Esophagus muscularis mucosa (tissue), 4 donors: ENCODE measurements around the gene CAPZA1. TPM values are rescaled to one million over a fixed set of nuclear protein-coding genes. Genes with fewer than 3 reads are reported as not detected.

Source experiments
- DNase-seq: peaks from one replicate; pipeline ENCODE4 v3.0.0-alpha.2; 2017; ENCODE audit errors: extremely low spot score
- H3K27ac ChIP-seq, 4 donors: fragments of 200-600 bp; sonication (generic); replicated peaks in 1 of 4; 1 replicate in 3 of 4; 2 replicates in 1 of 4; pipeline ENCODE4 v1.5.1; 2016 to 2019; ENCODE audit warnings: mild to moderate bottlenecking in 1 of 4
- H3K27me3 ChIP-seq, 4 donors: fragments of 200-600 bp; sonication (generic); one replicate each; pipeline versions ENCODE4 v1.5.1 to v1.6.0; 2016 to 2019
- H3K36me3 ChIP-seq, 4 donors: fragments of 200-600 bp; sonication (generic); one replicate each; pipeline ENCODE4 v1.5.1; 2016 to 2019
- H3K4me1 ChIP-seq, 4 donors: fragments of 200-600 bp; sonication (generic); one replicate each; pipeline ENCODE4 v1.5.1; 2016 to 2019
- H3K4me3 ChIP-seq, 4 donors: fragments of 200-600 bp; sonication (generic); 1 replicate in 2 of 4; 2 replicates in 2 of 4; pipeline ENCODE4 v1.5.1; 2016 to 2019; ENCODE audit warnings: mild to moderate bottlenecking in 4 of 4, moderate library complexity in 1 of 4
- H3K9me3 ChIP-seq, 4 donors: fragments of 200-600 bp; sonication (generic); 1 replicate in 3 of 4; 2 replicates in 1 of 4; pipeline ENCODE4 v1.5.1; 2016 to 2019
- EP300 ChIP-seq: sonication (generic); formaldehyde crosslinking; IDR thresholded peaks from one replicate; pipeline ENCODE4 v1.6.1; 2017; ENCODE audit warnings: antibody characterized with exemption
- POLR2A ChIP-seq: fragments of 450-650 bp; IDR thresholded peaks from one replicate; pipeline ENCODE4 v1.6.1; 2017; ENCODE audit warnings: antibody characterized with exemption, moderate library complexity, mild to moderate bottlenecking, low read depth
- POLR2AphosphoS5 ChIP-seq, 2 donors: sonication (generic); formaldehyde crosslinking; IDR thresholded peaks; one replicate each; pipeline ENCODE4 v1.6.1; 2017; ENCODE audit warnings: antibody characterized with exemption in 2 of 2
- WGBS: methylation state at CpG from one replicate; pipeline ENCODE4 v1.1.5; 2018; 5-methylcytosine and 5-hydroxymethylcytosine counted together
- intact Hi-C: fragments of 100-400 bp; cut with DNase I; formaldehyde crosslinking; loops from one replicate; pipeline ENCODE4 v1.15.1; 2023
- total RNA-seq, 4 donors: library from RNA; depleted of rRNA; stranded (reverse); fragments of >200 nt; gene quantifications; one replicate each; pipeline versions ENCODE4 v1.1.0 to v1.2.1, GENCODE V29; 2016
- TF ChIP-seq, protein P1 (sequence below), 3 experiments: fragments of 200-600 bp in 2 of 3; fragments of 450-650 bp in 1 of 3; sonication (generic) in 2 of 3; IDR thresholded peaks; one replicate each; pipeline ENCODE4 v1.5.1; 2017 to 2019; ENCODE audit warnings: antibody characterized with exemption in 3 of 3, mild to moderate bottlenecking in 2 of 3, moderate library complexity in 1 of 3

Gene CAPZA1
- total RNA-seq, 4 donors from 2014 or later = 61.9 to 77.5 (median 69.1) TPM

DNA sequence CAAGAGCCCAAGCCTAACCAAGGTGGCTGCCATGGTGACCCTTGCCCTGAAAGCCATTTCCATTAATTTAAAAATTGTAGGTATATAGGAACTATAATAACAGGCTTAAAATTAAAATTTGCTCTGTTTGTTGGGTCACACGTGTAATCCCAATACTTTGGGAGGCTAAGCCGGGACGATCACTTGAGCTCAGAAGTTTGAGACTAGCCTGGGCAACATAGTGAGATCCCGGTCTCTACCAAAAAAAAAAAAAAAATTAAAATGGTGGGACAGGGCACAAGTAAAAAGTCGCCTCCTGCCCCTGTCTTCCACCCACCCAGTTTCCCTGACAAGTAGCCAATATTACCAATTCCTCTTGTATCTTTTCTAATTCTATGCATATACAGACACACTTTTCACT is 6.6 kb downstream of the CAPZA1 start:
- Histone ChIP-seq H3K9me3 (no peaks in the 10 kb centered on the region), H3K27ac (no peak overlapping the region), H3K36me3 (peaks cover 0 to under 1% (median 0%) of the 10 kb centered on the region in 4 donors), H3K4me1 (peaks cover 52 to 86% (median 78%) of the 10 kb centered on the region in 4 donors), H3K27me3 (no peaks in the 10 kb centered on the region), H3K4me3 (no peak overlapping the region)
- intact Hi-C loops = loop anchor here (5.0 to 10.0 kb wide), 2 partner anchors 41 to 231 kb away; partner anchors contain the start of gene CTTNBP2NL
- WGBS = 92% methylated on average over 5 of the region's 5 CpGs
- DNase-seq = no peak
- TF ChIP-seq POLR2A = no peak
- TF ChIP-seq EP300 = no peak
- TF ChIP-seq POLR2AphosphoS5 (IDR thresholded peaks at IDR 0.05) = no peak
- TF ChIP-seq, protein P1, sequence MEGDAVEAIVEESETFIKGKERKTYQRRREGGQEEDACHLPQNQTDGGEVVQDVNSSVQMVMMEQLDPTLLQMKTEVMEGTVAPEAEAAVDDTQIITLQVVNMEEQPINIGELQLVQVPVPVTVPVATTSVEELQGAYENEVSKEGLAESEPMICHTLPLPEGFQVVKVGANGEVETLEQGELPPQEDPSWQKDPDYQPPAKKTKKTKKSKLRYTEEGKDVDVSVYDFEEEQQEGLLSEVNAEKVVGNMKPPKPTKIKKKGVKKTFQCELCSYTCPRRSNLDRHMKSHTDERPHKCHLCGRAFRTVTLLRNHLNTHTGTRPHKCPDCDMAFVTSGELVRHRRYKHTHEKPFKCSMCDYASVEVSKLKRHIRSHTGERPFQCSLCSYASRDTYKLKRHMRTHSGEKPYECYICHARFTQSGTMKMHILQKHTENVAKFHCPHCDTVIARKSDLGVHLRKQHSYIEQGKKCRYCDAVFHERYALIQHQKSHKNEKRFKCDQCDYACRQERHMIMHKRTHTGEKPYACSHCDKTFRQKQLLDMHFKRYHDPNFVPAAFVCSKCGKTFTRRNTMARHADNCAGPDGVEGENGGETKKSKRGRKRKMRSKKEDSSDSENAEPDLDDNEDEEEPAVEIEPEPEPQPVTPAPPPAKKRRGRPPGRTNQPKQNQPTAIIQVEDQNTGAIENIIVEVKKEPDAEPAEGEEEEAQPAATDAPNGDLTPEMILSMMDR (IDR thresholded peaks at IDR 0.05) = no peak

DNA sequence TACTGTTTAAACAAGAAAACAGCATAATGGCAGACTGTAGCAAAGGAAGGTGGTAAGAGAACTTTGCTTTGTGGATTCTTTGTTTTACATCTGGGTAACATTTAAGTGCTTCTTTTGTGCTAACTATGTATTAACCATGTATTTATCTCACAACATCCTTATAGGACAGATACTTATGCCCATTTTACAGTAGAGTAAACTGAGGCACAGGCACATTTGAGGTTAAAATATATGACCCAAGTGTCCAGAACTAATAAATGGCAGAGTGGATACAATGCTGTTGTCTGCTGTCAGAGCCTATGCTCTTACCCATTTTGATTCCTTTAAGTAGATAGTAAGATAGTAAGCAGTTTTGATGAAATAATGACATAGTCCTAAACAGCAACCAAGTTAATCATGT is 7.3 kb downstream of the CAPZA1 start:
- no peak for DNase-seq
- H3K27ac ChIP-seq = no peak overlapping the region
- no peaks in the 10 kb centered on the region for H3K9me3 ChIP-seq
- H3K27me3 ChIP-seq = no peaks in the 10 kb centered on the region
- H3K4me3 ChIP-seq = no peak overlapping the region
- peaks cover 0 to 6% (median under 1%) of the 10 kb centered on the region in 4 donors for H3K36me3 ChIP-seq
- TF ChIP-seq POLR2A (no peak), POLR2AphosphoS5 (IDR thresholded peaks at IDR 0.05) (no peak)
- TF ChIP-seq, protein P1 (IDR thresholded peaks at IDR 0.05) = no peak
- H3K4me1 ChIP-seq = peaks cover 46 to 86% (median 72%) of the 10 kb centered on the region in 4 donors
- intact Hi-C loops = loop anchor here (5.0 to 10.0 kb wide), 2 partner anchors 40 to 232 kb away; partner anchors contain the start of gene CTTNBP2NL

DNA sequence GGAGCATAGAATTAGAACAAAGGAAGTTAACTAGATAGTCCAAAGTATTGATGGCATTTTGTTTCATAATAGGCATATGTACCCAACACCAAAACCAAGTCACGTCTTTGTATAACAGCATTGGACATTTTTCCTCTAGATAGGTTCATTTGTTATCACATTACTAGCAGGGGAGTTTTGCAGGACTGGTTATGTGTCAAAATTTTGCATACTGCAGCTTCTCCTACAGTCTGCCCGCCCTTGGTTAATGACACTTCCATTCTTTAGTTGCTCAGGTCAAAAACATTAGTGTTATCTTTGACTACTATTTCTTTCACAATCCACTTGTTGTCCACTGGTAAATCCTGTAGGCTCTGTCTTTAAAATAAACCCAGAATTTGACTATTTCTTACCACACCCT is 8.9 kb downstream of the CAPZA1 start:
- 90% methylated on average over 2 of the region's 2 CpGs for WGBS
- intact Hi-C loops = loop anchor here (5.0 to 10.0 kb wide), 2 partner anchors 39 to 234 kb away; partner anchors contain the start of gene CTTNBP2NL

DNA sequence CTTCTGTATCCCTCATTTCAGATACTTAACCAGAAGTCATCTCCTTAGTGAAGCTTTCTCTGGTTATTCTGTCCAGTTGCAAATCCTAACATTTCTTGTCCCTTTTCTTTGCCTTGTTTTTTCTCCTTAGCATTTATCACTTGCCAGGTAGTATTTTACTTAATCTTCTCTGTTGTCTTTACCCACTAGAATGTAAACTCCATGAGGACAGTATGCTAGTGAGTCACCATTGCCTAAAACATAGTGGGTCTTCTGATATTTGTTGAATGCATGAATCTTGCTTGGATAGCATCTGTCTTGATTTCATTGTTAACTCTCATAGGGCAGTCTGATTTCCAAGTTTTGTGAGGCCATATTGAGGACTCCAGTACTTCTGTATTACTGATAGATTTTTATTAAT is 9.6 kb downstream of the CAPZA1 start:
- H3K27me3 ChIP-seq = no peaks in the 10 kb centered on the region
- H3K9me3 ChIP-seq = no peaks in the 10 kb centered on the region
- H3K27ac ChIP-seq = no peak overlapping the region
- H3K4me1 ChIP-seq = peaks cover 37 to 73% (median 63%) of the 10 kb centered on the region in 4 donors
- intact Hi-C loops = loop anchor here (5.0 to 10.0 kb wide), 2 partner anchors 38 to 234 kb away; partner anchors contain the start of gene CTTNBP2NL
- TF ChIP-seq POLR2AphosphoS5 (IDR thresholded peaks at IDR 0.05) (no peak), POLR2A (no peak)
- TF ChIP-seq, protein P1 (IDR thresholded peaks at IDR 0.05) = no peak
- H3K4me3 ChIP-seq = no peak overlapping the region
- no peak for DNase-seq
- peaks cover 0 to 6% (median 2%) of the 10 kb centered on the region in 4 donors for H3K36me3 ChIP-seq

More for the DNA sequence above, 8.9 kb downstream of the CAPZA1 start:
- H3K9me3 ChIP-seq = no peaks in the 10 kb centered on the region
- TF ChIP-seq POLR2A (no peak), EP300 (no peak), POLR2AphosphoS5 (IDR thresholded peaks at IDR 0.05) (no peak)
- TF ChIP-seq, protein P1 (IDR thresholded peaks at IDR 0.05) = no peak
- H3K27ac ChIP-seq = no peak overlapping the region
- H3K4me1 ChIP-seq = peaks cover 41 to 80% (median 64%) of the 10 kb centered on the region in 4 donors
- no peak overlapping the region for H3K4me3 ChIP-seq
- H3K36me3 ChIP-seq = peaks cover 0 to 6% (median 2%) of the 10 kb centered on the region in 4 donors
- DNase-seq = no peak
- H3K27me3 ChIP-seq = no peaks in the 10 kb centered on the region

DNA sequence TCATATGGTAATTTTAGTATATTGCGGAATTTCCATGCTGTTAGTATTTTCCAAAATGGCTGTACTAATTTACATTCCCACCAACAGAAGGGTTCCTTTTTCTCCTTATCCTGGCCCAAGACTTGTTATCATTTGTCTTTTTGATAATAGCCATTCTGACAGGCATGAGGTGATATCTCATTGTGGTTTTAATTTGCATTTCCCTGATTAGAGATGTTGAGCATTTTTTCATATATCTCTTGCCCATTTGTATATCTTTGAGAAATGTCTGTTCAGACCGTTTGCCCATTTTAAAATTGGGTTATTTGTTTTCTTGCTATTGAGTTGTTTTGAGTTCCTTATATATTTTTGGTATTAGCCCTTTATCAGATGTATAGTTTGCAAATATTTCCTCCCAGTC is 14.0 kb downstream of the CAPZA1 start:
- TF ChIP-seq POLR2AphosphoS5 (IDR thresholded peaks at IDR 0.05) = no peak
- no peak for TF ChIP-seq EP300
- TF ChIP-seq, protein P1 (IDR thresholded peaks at IDR 0.05) = no peak
- no peak for TF ChIP-seq POLR2A
- no peaks in the 10 kb centered on the region for H3K27me3 ChIP-seq
- peaks cover 0 to 6% (median 2%) of the 10 kb centered on the region in 4 donors for H3K36me3 ChIP-seq
- H3K4me3 ChIP-seq = no peak overlapping the region
- peaks cover 36 to 79% (median 64%) of the 10 kb centered on the region in 4 donors for H3K4me1 ChIP-seq
- H3K9me3 ChIP-seq = no peaks in the 10 kb centered on the region
- intact Hi-C loops = no loop called here
- no peak overlapping the region for H3K27ac ChIP-seq
- DNase-seq = no peak
- WGBS = 97% methylated on average over 2 of the region's 2 CpGs
